K562 (cell line): ENCODE data around the gene ENTREP3. TPM values are rescaled to one million over a fixed set of nuclear protein-coding genes. Genes with fewer than 3 reads are reported as not detected.

Source experiments
- CBFA2T2 ChIP-seq: fragments of 450-650 bp; conservative IDR thresholded peaks from 2 replicates; pipeline ENCODE4 v1.6.1; 2017; ENCODE audit warnings: mild to moderate bottlenecking
- GTF2F1 ChIP-seq: IDR thresholded peaks from 2 replicates; pipeline ENCODE4 v1.6.1; 2011; ENCODE audit warnings: low read depth, low read length, improper control_type of control experiment
- HDAC1 ChIP-seq, 2 experiments: fragments of 450-650 bp; IDR thresholded peaks; 2 replicates each; pipeline ENCODE4 v1.6.1; 2016 to 2017; ENCODE audit warnings: inconsistent platforms in 1 of 2, mild to moderate bottlenecking in 1 of 2, moderate library complexity in 1 of 2
- KDM2B ChIP-seq: fragments of 250-450 bp; sonication (Bioruptor Pico); IDR thresholded peaks from 2 replicates; pipeline ENCODE4 v1.8.0; 2021; ENCODE audit warnings: mild to moderate bottlenecking, moderate library complexity
- LCOR ChIP-seq: sonication (generic); formaldehyde crosslinking; IDR thresholded peaks from 2 replicates; pipeline ENCODE4 v1.8.0; 2022; ENCODE audit warnings: mild to moderate bottlenecking, missing genetic modification reagents
- NFE2L1 ChIP-seq: fragments of 450-650 bp; IDR thresholded peaks from 2 replicates; pipeline ENCODE4 v1.6.1; 2016; ENCODE audit warnings: missing genetic modification characterization, low read depth, mild to moderate bottlenecking, missing compliant biosample characterization, moderate library complexity, borderline replicate concordance
- PRMT5 ChIP-seq: sonication (generic); formaldehyde crosslinking; IDR thresholded peaks from 2 replicates; pipeline ENCODE4 v1.5.0; 2020; ENCODE audit warnings: missing genetic modification reagents
- RFX1 ChIP-seq: fragments of 450-650 bp; IDR thresholded peaks from 2 replicates; pipeline ENCODE4 v1.6.1; 2016; ENCODE audit warnings: mild to moderate bottlenecking, moderate library complexity
- SAP30 ChIP-seq: fragments of 200-600 bp; sonication (generic); IDR thresholded peaks from 2 replicates; pipeline ENCODE4 v1.6.1; 2012; ENCODE audit warnings: borderline replicate concordance, low read depth, mild to moderate bottlenecking, moderate library complexity, low read length, control low read depth, inconsistent platforms; ENCODE audit not compliant: insufficient read depth, poor library complexity, severe bottlenecking
- SIX5 ChIP-seq, 2 experiments: IDR thresholded peaks; 2 replicates each; pipeline ENCODE4 v1.6.1; 2011; ENCODE audit warnings: low read length in 2 of 2, borderline replicate concordance in 1 of 2, low read depth in 1 of 2, mild to moderate bottlenecking in 1 of 2, moderate library complexity in 1 of 2; ENCODE audit not compliant: insufficient read depth in 1 of 2
- SNRNP70 ChIP-seq: fragments of 200-400 bp; formaldehyde crosslinking; optimal IDR thresholded peaks from 2 replicates; pipeline ENCODE3; 2017; ENCODE audit warnings: low read depth, low read length
- STAT5B ChIP-seq: fragments of 250-450 bp; sonication (Bioruptor Pico); IDR thresholded peaks from 2 replicates; pipeline ENCODE4 v1.8.0; 2021; ENCODE audit warnings: mild to moderate bottlenecking, inconsistent platforms
- TCFL5 ChIP-seq: fragments of 250-450 bp; sonication (Bioruptor Pico); conservative IDR thresholded peaks from 2 replicates; pipeline ENCODE4 v1.6.1; 2021; ENCODE audit warnings: mild to moderate bottlenecking, moderate library complexity, matching md5 sums
- TEAD1 ChIP-seq, 2 experiments: fragments of 450-650 bp in 1 of 2; sonication (generic) in 1 of 2; formaldehyde crosslinking; IDR thresholded peaks; 2 replicates each; pipeline versions ENCODE4 v1.4.0 to v1.8.0; 2020 to 2022; ENCODE audit warnings: mild to moderate bottlenecking in 2 of 2, missing genetic modification reagents in 1 of 2
- ZKSCAN1 ChIP-seq: fragments of 150-350 bp; IDR thresholded peaks from 2 replicates; pipeline ENCODE4 v1.6.1; 2016; ENCODE audit warnings: low read depth, low read length
- ZNF551 ChIP-seq: fragments of 250-450 bp; sonication (Bioruptor Pico); IDR thresholded peaks from 2 replicates; pipeline ENCODE4 v1.5.0; 2021; ENCODE audit warnings: mild to moderate bottlenecking, moderate library complexity
- ZNF707 ChIP-seq: fragments of 250-450 bp; sonication (Bioruptor Pico); conservative IDR thresholded peaks from 2 replicates; pipeline ENCODE4 v1.8.0; 2022; ENCODE audit warnings: inconsistent platforms, mild to moderate bottlenecking, moderate library complexity
- ZNF79 ChIP-seq: fragments of 250-450 bp; sonication (Bioruptor Pico); IDR thresholded peaks from 2 replicates; pipeline ENCODE4 v1.4.0; 2020; ENCODE audit warnings: low read depth, mild to moderate bottlenecking, moderate library complexity
- polyA plus RNA-seq, 8 experiments: library from polyadenylated mRNA; depleted of rRNA in 4 of 8; stranded (reverse) in 5 of 8; unstranded in 3 of 8; fragments of >200 nt; fragmentation: Nextera tagmentation in 2 of 8; fragmentation: Illumina TruSeq in 1 of 8; extraction: Ambion mirVana in 2 of 8; extraction: Trizol in 1 of 8; gene quantifications; 2 replicates each; pipeline versions ENCODE4 v1.2.1 to v1.2.3, GENCODE V29; 2011 to 2014; ENCODE audit warnings: inconsistent platforms in 1 of 8, missing spikeins in 1 of 8
- total RNA-seq, 7 experiments: library from RNA; depleted of rRNA in 6 of 7; stranded (reverse); fragments of >200 nt in 6 of 7; fragmentation: Illumina TruSeq in 2 of 7; extraction: Trizol in 2 of 7; gene quantifications; 2 replicates each; pipeline versions ENCODE4 v1.2.1 to v1.2.3, GENCODE V29; 2011 to 2021; ENCODE audit warnings: low replicate concordance in 1 of 7
- TF ChIP-seq, protein P1 (sequence below): fragments of 250-450 bp; sonication (Bioruptor Pico); IDR thresholded peaks from 2 replicates; pipeline ENCODE4 v1.4.0; 2020; ENCODE audit warnings: mild to moderate bottlenecking
- TF ChIP-seq, protein P2 (sequence below): sonication (generic); formaldehyde crosslinking; IDR thresholded peaks from 2 replicates; pipeline ENCODE4 v1.8.0; 2022; ENCODE audit warnings: missing genetic modification reagents, mild to moderate bottlenecking, borderline replicate concordance
- TF ChIP-seq, protein P3 (sequence below): fragments of 450-650 bp; IDR thresholded peaks from 2 replicates; pipeline ENCODE4 v1.6.1; 2016
- TF ChIP-seq, protein P4 (sequence below): sonication (generic); formaldehyde crosslinking; IDR thresholded peaks from 2 replicates; pipeline ENCODE4 v1.5.0; 2020; ENCODE audit warnings: missing genetic modification reagents
- TF ChIP-seq, protein P5 (sequence below), 2 experiments: fragments of 450-650 bp; conservative IDR thresholded peaks; 2 replicates each; pipeline ENCODE4 v1.6.1; 2017; ENCODE audit warnings: mild to moderate bottlenecking in 2 of 2, moderate library complexity in 2 of 2

Gene ENTREP3
- total and polyA plus RNA-seq, 9 of the 15 experiments (the other 6 are each of a cell fraction or from before 2014, with no cell fraction given): 1.9 to 41.8 (median 5.9) TPM

DNA sequence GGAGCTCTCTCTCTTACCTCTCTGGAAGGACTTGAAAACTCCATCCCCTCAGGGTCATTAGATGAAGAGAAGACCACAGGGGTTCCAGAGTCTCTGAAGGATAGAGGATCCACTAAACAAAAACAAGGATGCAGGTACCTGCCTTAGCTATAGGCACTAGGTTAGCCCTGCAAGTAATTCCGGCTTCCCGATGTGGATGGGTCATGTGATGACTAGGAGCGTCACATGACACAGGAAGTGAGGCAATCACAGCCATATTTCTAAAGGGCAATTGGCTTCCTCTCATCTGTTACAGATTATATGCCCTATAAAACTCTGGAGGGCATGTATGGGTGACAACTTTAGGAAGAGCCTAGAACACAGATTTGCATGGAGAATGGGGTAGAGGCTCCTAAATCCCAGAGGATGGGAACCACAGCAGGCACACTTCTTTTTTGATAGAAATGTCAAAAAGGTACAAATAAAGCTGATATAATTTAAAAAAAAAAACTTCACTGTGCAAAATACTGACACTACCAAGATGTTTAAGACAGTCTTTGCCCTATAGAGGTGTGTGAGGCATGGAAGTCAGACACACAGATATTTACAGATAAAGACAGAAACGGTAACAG, 14.1 kb downstream of the ENTREP3 start (continued):
- TF ChIP-seq, protein P1, sequence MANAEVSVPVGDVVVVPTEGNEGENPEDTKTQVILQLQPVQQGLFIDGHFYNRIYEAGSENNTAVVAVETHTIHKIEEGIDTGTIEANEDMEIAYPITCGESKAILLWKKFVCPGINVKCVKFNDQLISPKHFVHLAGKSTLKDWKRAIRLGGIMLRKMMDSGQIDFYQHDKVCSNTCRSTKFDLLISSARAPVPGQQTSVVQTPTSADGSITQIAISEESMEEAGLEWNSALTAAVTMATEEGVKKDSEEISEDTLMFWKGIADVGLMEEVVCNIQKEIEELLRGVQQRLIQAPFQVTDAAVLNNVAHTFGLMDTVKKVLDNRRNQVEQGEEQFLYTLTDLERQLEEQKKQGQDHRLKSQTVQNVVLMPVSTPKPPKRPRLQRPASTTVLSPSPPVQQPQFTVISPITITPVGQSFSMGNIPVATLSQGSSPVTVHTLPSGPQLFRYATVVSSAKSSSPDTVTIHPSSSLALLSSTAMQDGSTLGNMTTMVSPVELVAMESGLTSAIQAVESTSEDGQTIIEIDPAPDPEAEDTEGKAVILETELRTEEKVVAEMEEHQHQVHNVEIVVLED (CRISPR knock-in tag): no peak
- TF ChIP-seq ZNF79 (CRISPR knock-in tag) (no peak), NFE2L1 (tag) (no peak), SAP30 (peak; percentile 62), HDAC1 (IDR thresholded peaks at IDR 0.05) (peak in 1 of 2 experiments; percentile 96; a peak in 2 of 4 replicates), LCOR (CRISPR knock-in tag) (no peak), PRMT5 (CRISPR knock-in tag) (no peak), GTF2F1 (no peak), SIX5 (IDR thresholded peaks at IDR 0.05; ENCODE audit: borderline replicate concordance in 1 of 2, insufficient read depth in 1 of 2, low read depth in 1 of 2, low read length in 2 of 2) (peak; percentile 75 to 85), SNRNP70 (no peak), ZNF707 (CRISPR knock-in tag) (no peak), TCFL5 (CRISPR knock-in tag) (no peak), ZKSCAN1 (no peak), TEAD1 (CRISPR knock-in tag; IDR thresholded peaks at IDR 0.05) (no peak), ZNF551 (CRISPR knock-in tag) (no peak), RFX1 (no peak), CBFA2T2 (peak; percentile 97), STAT5B (CRISPR knock-in tag) (no peak), KDM2B (CRISPR knock-in tag) (no peak)
- TF ChIP-seq, protein P2, sequence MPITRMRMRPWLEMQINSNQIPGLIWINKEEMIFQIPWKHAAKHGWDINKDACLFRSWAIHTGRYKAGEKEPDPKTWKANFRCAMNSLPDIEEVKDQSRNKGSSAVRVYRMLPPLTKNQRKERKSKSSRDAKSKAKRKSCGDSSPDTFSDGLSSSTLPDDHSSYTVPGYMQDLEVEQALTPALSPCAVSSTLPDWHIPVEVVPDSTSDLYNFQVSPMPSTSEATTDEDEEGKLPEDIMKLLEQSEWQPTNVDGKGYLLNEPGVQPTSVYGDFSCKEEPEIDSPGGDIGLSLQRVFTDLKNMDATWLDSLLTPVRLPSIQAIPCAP: no peak
- TF ChIP-seq, protein P3, sequence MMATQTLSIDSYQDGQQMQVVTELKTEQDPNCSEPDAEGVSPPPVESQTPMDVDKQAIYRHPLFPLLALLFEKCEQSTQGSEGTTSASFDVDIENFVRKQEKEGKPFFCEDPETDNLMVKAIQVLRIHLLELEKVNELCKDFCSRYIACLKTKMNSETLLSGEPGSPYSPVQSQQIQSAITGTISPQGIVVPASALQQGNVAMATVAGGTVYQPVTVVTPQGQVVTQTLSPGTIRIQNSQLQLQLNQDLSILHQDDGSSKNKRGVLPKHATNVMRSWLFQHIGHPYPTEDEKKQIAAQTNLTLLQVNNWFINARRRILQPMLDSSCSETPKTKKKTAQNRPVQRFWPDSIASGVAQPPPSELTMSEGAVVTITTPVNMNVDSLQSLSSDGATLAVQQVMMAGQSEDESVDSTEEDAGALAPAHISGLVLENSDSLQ: no peak
- TF ChIP-seq, protein P4, sequence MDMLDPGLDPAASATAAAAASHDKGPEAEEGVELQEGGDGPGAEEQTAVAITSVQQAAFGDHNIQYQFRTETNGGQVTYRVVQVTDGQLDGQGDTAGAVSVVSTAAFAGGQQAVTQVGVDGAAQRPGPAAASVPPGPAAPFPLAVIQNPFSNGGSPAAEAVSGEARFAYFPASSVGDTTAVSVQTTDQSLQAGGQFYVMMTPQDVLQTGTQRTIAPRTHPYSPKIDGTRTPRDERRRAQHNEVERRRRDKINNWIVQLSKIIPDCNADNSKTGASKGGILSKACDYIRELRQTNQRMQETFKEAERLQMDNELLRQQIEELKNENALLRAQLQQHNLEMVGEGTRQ (CRISPR knock-in tag): peak; percentile 100
- TF ChIP-seq, protein P5, sequence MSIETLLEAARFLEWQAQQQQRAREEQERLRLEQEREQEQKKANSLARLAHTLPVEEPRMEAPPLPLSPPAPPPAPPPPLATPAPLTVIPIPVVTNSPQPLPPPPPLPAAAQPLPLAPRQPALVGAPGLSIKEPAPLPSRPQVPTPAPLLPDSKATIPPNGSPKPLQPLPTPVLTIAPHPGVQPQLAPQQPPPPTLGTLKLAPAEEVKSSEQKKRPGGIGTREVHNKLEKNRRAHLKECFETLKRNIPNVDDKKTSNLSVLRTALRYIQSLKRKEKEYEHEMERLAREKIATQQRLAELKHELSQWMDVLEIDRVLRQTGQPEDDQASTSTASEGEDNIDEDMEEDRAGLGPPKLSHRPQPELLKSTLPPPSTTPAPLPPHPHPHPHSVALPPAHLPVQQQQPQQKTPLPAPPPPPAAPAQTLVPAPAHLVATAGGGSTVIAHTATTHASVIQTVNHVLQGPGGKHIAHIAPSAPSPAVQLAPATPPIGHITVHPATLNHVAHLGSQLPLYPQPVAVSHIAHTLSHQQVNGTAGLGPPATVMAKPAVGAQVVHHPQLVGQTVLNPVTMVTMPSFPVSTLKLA (conservative IDR thresholded peaks at IDR 0.05): peak in 1 of 2 experiments; percentile 71; a peak in 2 of 4 replicates
